HUDEP-2 (cell line): ENCODE data around the gene PKP4.

Source experiments
- DNase-seq, 76 experiments: peaks; one replicate each; lab custom pipeline; 2025; ENCODE audit not compliant: unreplicated experiment in 76 of 76; lab: John Stamatoyannopoulos, UW

Gene PKP4

DNA sequence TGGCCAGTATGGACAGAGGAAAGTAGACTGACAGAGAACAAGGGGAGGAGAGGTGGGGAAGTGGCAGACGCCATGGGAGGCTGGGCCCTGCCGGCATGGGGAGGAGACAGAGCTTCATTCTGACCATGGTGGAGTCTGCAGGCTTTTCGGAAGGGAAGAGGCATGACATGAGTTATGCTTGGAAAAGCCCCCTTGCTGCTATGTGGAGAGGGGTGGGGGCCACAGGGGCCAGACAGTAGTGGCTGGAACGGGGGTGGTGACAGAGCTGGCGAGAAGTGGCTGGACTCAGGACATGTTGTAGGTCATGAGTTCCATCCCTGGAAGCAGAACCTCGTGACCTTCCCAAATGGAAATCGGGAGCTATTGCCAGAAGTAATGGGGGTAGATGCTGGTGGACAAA lies 271.7 kb downstream of the PKP4 start:
- no peak for DNase-seq

DNA sequence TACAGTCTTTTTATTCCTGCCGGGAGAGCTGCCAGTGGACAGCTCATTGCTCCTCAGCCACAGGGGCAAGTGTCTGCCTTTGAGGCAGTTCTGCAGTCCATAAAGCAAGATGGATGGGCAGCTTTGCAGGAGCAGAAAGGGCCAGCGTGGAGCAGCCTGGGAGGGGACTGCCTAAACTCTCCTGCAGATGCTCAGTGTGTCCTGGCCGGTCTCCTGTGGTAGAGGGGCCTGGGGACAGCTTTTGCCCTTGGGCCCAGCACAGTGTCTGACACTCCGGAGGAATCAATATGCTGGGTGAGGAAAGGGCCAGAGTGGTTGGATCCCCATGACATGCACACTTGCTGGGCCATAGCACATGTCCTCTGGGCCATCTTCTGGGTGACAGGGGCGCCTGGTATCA lies 272.7 kb downstream of the PKP4 start:
- DNase-seq = no peak

DNA sequence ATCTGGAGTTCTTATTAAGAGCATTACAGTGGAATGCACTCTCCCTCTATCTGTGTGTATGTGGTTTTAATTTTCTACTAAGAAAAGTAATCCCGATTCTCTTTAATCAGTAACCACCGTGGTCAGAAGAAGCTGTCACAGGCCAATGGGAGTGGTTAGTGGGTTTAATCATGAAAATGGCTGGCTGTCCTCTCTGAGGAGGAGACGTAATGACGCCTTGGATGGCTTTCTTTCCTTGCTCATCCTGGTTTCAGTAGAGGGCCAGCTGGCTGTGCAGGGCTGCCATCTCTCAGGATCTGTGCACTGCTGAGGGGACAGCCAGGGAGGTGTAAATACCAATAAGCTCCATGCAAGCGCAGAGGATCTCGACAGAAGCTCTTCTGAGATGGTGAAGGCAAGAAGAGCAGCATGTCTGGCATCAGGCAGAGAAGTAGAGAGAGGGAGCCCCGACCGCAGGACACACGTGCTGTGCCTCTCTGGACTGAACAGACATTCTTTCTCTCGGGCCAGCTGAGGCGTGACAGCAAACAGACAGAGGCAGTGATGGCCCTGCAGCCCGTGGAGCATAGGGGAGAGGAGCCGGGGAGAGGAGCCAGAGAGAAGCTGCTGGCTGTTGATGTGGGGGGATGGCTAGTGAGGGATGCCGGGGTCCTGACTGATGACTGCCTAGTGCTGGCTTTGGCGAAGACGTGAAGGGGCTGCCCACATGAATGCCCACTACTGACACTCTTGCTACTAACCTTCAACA lies 273.3 kb downstream of the PKP4 start:
- no peak for DNase-seq

DNA sequence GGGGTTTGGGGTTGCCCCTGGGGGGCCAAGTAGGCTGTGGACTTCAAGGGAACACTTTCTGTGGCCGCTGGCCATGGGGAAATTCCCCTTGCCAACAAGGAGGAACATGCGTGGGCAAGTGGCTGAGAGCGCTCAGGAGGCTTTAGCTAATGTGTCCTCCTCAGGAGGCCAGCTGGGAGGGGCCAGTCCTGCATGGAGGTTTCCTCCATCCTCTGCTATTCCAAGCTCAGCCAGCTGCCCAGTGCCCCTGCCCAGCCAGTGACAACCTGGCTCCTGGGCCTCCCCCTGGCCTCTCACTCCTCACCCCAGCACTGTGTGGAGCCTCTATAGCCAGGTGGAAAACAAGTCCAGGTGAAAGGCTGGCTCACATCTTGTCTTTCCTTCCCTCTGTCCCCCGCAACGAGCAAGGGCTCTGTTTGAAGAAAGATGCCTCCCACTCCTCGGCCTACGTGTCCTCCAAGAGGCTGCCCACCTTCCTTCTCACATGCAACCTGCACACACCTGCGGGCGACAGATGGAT lies 273.9 kb downstream of the PKP4 start:
- no peak for DNase-seq

DNA sequence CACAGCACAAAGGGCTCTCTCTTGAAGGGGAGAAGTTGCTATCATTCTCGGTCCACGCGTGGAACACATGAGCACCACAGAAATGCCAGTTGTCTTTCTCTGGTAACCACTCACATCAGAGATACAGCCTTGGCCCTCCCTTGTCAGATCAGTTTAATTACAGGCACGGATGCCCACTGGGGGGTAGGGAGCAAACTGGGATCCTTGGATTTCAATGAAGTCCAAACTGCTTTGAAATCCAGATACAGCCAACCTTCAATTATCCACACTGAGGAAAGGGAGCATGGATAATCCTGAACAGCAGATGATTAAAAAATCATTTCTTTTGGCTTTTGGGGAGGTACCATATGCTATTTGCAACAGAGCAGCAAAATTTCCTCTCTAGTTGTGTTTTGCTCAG lies 274.6 kb downstream of the PKP4 start:
- DNase-seq = no peak
